Activated T-cell treated with anti-CD3 and anti-CD28 coated beads for 48 hours (primary cell): ENCODE measurements around the gene NFATC3.

Source experiments
- DNase-seq: peaks from one replicate; pipeline ENCODE4 v3.0.0-alpha.2; 2020; ENCODE audit warnings: low read depth

The NFATC3 gene

GRCh38 chr16:68231384-68232136, 146.4 kb downstream of the NFATC3 start:
- no peak for DNase-seq

GRCh38 chr16:68232335-68232734, 147.2 kb downstream of the NFATC3 start:
- no peak for DNase-seq

GRCh38 chr16:68233085-68233834, 148.1 kb downstream of the NFATC3 start:
- DNase-seq: no peak

- no peak for DNase-seq
These were observed 148.6 kb downstream of the NFATC3 start for GRCh38 chr16:68233835-68234187.

- DNase-seq: no peak
These were observed 149.3 kb downstream of the NFATC3 start for GRCh38 chr16:68234188-68235107.

GRCh38 chr16:68235108-68235886, 150.1 kb downstream of the NFATC3 start:
- DNase-seq: no peak

- no peak for DNase-seq
These were observed 150.6 kb downstream of the NFATC3 start, which contains the start of gene ESRP2 for GRCh38 chr16:68235887-68236136. TSS of gene ESRP2 (minus strand) at chr16:68236127. CDS start at chr16:68236045, 82 bp downstream.

GRCh38 chr16:68236137-68236825, 151.1 kb downstream of the NFATC3 start:
- peak; percentile 43 for DNase-seq

- DNase-seq: no peak
These were observed 151.7 kb downstream of the NFATC3 start for GRCh38 chr16:68236826-68237242.

GRCh38 chr16:68237243-68238028, 152.3 kb downstream of the NFATC3 start:
- DNase-seq: peak; percentile 91

GRCh38 chr16:68238029-68238345, 152.8 kb downstream of the NFATC3 start:
- no peak for DNase-seq

GRCh38 chr16:68242085-68242484, 156.9 kb downstream of the NFATC3 start:
- DNase-seq: no peak

- DNase-seq: no peak
These were observed 158.0 kb downstream of the NFATC3 start for GRCh38 chr16:68242926-68243858.

- no peak for DNase-seq
These were observed 159.3 kb downstream of the NFATC3 start for GRCh38 chr16:68244481-68244902.

GRCh38 chr16:68244903-68245853, 160.0 kb downstream of the NFATC3 start, which contains the start of gene PLA2G15:
TSS of gene PLA2G15 (plus strand) at chr16:68245373. CDS start at chr16:68245427, 54 bp downstream.
- DNase-seq: peak; percentile 96

GRCh38 chr16:68246121-68246520, 161.0 kb downstream of the NFATC3 start:
- no peak for DNase-seq

- no peak for DNase-seq
These were observed 161.5 kb downstream of the NFATC3 start for GRCh38 chr16:68246666-68247065.

GRCh38 chr16:68247400-68247799, 162.2 kb downstream of the NFATC3 start:
- no peak for DNase-seq
